Measurements from ENCODE around the gene WDFY4.

GRCh38 chr10:48740988-48741387 is 56.3 kb downstream of the WDFY4 start:
- no peak for TF ChIP-seq CTCF (IDR thresholded peaks at IDR 0.05)
- TF ChIP-seq POLR2A (IDR thresholded peaks at IDR 0.05), result no peak
- TF ChIP-seq POLR2AphosphoS5 (IDR thresholded peaks at IDR 0.05; ENCODE audit: insufficient read depth in 1 of 2, low read depth in 1 of 2), result no peak
